GM23248 (cell line): ENCODE results near the gene FBLN5.

ENCODE experiments used
- EZH2 ChIP-seq: fragments of 200-600 bp; sonication (generic); IDR thresholded peaks from 2 replicates; pipeline ENCODE4 v1.6.1; 2018; ENCODE audit warnings: antibody characterized with exemption, mild to moderate bottlenecking; ENCODE audit not compliant: insufficient read depth, poor library complexity, severe bottlenecking
- EZH2phosphoT487 ChIP-seq: fragments of 200-600 bp; sonication (generic); IDR thresholded peaks from 2 replicates; pipeline ENCODE4 v1.6.1; 2018; ENCODE audit warnings: antibody characterized with exemption, moderate library complexity, mild to moderate bottlenecking, low read depth; ENCODE audit not compliant: insufficient read depth

DNA sequence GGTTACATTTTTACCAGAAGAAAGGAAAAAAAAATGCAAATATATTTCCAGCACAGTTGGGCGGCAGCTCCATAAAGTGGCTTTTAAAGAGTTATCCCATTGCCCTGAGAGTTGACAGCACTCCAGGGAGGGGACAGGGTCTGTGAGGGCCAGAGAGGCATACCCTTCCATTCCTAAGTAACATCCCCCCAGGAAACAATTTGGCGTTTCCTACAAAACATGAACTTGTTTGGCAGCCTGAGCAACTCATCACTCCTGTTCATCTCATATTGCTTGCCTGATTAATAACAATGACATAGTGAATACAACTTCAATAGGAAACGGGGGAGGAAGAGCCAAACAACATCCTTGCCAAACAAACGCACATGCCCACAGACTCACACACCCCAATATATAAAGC lies 103.5 kb downstream of the FBLN5 start:
- TF ChIP-seq EZH2 (no peak), EZH2phosphoT487 (no peak)
